Brain pericyte (primary cell): ENCODE measurements around the gene NEU1.
"Not testable (repeated sequence)": the region's sequence is repeated elsewhere in the genome, so short reads cannot be mapped to it uniquely, and the experiment has no call there.

Experiments
- DNase-seq: peaks from one replicate; pipeline ENCODE4 v3.0.0-alpha.2; 2012; ENCODE audit warnings: low read depth, low spot score

NEU1 gene

DNA sequence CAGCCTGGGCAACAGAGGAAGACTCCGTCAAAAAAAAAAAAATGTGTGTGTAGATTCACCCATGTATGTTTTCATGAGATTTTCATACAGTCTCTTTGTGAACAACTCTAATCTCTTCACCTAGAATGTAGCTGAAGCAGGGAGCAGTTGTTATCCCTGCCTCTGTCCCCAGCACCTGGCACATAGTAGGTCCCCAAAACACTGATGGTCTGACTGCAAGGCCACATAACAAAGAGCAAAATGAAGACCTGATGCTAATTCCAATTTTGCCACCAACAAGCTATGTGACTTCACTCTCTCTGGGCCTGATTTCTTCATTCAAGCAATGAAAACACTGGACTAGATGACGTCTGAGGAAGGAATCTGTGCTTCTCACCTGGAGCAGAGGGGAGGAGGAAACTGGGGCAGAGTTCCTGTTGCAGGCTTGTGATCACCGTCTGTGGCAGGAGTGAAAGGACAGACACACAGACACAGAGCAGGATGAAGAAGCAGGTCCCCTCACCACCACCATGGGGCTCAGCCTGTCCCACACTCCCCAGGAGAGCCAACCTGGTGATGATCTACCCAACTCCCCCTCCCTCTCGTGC, 11.6 kb upstream of the NEU1 start:
- DNase-seq = no peak

DNA sequence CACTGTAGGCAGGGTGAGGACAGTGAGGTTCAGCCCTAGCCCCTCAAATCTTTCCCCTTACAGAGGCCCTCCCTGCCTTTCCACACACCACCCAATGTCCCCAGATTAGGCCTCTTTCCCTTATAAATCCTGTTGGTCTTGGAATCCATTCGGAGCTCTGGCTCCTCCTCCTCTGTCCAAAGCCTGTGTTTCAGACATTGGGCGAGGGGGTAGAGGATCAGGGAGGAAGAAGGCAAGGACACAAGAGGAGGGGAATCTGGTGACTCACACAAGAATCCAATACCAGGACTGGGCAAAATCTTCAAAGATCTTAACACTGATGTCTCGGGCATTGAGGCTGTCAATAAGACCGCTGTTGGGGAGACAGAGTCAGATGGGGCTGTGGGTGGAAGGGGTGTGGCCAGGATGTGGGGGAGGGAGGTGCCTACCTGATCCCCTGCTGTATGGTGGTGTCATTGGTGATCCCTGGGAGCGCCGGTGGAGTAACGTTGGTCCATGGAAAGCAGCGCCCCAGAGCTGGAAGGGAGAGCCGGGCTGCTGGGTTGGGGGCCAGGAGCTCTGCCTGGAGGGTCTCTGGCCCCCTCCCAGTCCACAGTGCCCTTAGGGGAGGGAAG, 8.5 kb upstream of the NEU1 start:
- no peak for DNase-seq

DNA sequence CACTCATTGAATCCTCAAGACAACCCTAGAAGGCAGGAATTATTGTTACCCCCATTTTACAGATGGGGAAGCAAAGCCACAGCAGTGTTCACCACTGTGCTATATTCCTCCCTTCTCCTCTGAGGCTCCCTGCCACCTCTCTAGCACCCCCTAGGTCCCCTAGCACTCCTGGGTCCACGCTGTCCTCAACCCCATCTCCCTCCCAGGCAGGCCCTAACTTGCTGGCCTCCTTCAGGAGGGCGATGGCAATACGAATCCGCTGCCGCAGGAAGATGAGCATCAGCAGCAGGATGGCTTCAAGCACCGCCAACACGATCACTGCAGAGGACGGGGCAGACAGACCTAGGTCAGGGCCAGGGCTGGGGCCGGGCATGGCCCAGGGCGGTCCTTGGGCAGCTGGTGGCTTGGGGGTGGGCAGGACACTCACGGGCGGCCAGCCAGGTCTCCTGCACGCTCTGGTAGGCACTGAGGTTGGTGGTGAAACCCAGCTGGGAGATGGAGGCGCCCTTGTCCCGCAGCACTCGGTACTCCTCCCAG, 7.8 kb upstream of the NEU1 start:
- DNase-seq = no peak

DNA sequence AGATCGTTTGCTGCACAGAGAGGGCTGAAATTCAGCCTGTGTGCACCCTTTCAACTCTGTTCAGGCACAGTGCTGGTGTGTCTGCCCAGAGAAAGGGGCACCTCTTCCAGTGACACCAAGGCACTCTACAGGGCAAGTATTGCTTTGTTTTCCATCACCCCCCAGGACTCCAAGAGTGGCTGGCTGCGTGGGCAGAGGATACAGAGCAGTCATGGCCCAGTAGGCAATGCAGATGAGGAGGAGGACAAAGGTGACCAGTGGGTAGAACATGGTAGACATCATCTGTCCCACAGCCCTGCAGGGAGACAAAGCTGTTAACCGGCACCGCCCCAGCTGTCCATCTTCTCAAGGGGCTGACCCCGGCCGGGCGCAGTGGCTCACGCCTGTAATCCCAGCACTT, 6.7 kb upstream of the NEU1 start:
- no peak for DNase-seq

DNA sequence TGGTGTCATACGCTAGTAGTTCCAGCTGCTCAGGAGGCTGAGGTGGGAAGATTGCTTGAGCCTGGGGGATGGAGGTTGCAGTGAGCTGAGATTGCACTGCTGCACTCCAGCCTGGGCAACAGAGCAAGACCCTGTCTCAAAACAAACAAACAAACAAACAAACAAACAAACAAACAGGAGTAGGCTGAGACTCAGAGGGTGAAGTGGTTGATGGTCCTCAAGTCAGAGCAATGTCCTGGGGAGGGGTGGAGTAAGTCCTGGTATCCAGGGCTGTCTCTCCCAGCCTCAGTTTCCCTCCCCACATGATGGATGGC, 6.0 kb upstream of the NEU1 start:
- not testable (repeated sequence) for DNase-seq

DNA sequence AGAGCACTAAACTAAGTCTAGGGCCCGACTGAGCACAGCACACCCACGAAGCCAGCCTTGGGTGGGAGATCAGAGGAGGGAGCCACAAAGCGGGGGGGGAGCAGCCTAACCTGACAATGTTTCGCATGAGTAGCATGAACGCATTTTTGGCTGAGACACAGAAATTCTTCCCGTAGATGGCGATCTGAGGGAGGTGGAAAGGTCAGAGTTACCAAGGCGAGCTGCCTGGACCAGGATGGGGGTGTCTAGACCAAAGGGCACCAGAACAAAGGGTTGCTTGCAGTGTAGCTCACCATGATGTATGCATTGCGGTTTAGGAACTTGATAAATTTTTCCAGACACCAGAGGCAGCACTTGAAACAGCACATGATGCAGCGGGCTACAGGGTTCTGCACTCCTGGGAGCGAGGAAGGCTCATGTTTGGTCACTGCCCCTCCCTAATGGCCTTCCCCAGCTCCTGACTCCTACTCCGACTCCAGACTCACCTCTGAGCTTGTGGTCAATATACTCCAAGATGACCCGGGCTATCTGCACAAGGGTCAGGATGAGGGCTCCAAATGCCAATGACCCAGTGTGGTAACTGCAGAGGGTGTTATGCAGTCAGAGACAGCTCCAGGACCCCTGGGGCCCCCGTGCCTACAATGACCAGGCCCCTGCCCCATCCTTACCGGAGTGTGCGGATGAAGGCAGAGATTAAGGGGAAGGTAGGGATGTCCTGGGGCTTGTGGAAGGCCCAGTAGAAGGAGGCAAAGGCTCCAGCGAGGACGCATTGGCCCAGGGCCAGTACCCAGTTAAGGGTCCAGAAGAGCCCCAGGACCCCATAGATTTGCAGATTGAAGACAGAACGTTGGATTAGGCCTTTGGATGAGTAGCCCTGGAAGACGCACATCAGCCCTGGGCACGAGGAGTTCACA, 2.8 kb upstream of the NEU1 start:
- DNase-seq = no peak

DNA sequence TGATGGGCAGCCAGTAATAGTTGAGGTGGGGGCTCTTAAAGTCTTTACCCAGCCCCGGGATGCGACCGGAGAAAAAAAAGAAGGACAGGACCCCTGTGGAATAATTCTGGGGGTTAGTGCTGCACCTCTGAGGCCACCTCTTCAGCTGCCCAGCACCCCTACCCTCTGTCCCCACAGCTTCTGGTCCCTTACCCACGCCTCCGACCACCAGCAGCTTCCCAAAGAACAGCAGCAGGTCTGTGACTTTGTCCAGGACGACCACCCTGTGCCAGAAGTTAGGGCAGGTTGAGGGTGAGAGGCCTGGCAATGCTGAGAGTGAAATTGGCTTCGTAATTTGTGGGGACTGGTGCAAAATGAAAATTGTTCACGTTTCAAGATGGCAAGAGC, 2.2 kb upstream of the NEU1 start:
- no peak for DNase-seq

DNA sequence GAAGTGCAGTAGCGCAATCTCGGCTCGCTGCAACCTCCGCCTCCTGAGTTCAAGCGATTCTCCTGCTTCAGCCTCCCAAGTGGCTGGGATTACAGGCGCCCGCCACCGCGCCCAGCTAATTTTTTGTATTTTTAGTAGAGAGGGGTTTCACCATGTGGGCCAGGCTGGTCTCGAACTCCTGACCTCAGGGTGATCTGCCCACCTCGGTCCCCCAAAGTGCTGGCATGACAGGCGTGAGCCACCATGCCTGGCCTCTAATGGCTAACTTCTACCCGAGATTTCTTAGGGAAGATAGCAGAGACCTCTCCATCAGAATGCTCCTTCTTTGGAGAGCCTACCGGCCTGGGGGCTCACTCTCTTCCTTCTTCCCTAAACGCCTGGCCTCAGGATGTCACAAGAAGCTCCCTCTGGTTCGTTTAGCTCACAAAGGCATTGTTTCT, 1.5 kb upstream of the NEU1 start:
- DNase-seq = not testable (repeated sequence)

DNA sequence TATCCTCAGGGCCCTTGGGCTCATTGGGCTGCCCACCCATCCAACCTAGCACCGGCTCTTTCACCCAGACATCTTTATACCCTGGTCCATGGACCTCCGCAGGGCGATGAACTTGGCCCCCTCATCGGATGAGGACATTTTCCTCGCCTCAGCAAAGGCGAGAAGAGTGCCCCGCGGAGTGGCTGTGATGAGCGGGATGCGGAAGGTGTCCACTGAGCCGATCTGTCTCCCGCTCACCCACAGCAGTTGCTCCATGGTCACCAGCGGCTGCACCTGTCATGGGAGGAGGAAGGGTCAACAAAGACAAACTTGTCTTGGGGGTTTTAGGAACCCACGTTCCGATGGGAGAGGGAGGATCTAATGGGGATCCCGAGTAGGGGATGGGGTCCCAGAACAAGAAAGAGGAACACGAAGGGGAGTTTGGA, 690 bp downstream of the NEU1 start:
- no peak for DNase-seq

DNA sequence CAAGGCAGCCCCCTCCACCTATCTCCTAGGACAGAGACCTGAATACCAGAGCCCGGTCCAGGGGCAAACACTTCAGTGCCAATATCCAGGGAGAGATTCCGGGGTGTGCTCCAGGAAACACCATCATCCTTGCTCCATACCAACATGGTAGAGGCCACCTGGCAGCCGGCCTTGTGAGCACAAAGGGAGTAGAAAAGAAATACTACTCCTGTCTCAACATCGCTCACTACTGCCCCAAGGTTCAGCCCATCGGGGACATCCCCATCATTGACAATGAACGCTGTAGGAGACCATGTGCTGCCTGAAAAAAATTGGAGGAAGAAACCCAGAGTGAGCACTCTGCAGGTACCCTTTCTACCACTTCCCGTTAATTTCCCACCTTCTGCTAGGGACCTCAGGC, 1.5 kb downstream of the NEU1 start:
- DNase-seq = no peak

DNA sequence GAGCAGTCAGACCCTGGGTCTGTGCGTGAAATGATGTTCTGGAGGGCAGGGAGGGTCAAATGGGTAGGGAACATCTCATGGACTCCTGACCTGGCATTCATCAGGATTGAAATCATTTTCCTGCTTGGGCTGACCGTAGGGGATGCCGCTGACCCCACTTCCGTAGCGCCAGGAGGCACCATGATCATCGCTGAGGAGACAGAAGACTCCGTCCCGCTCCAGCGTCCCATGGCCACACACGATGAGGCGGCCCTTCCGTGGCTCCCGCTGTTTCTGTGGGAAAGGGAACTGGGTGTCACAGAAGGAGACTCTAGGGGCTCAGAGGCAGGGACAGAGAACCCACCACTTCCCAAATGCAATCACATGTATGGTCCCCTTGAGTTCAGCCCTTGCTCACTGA, 2.3 kb downstream of the NEU1 start:
- DNase-seq = no peak

DNA sequence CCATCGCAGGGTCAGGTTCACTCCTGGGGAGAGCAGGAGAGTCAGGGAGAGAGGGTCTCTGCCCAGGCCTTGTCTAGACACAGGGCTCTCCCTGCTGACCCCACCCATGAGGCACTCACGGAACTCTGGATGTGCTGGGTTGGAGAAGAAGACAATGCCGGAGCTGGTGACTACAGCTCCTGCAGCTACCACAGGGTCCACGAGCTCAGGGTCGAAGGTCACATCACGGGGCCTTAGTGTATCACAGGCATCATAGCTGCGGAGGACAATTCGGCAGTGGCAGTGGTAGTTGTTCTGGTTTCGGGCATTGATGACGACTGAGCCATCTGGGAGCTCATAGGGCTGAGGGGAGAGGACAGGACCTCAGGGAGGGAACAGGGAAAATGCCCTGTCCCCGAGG, 2.7 kb downstream of the NEU1 start:
- DNase-seq = no peak

DNA sequence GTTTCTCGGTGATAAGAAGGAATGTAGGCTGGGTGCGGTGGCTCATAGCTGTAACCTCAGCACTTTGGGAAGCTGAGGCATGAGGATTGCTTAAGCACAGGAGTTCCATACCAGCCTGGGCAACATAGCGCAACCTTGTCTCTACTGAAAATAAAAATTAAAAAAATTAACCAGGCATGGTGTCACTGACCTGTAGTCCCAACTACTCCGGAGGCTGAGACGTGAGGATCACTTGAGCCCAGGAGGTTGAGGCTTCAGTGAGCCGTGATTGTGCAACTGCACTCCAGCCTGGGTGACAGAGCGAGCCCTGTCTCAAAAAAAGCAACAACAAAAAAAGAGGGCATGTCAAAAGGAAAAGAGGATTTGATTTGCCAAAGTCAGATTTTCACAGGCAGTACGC, 3.9 kb downstream of the NEU1 start:
- no peak for DNase-seq

DNA sequence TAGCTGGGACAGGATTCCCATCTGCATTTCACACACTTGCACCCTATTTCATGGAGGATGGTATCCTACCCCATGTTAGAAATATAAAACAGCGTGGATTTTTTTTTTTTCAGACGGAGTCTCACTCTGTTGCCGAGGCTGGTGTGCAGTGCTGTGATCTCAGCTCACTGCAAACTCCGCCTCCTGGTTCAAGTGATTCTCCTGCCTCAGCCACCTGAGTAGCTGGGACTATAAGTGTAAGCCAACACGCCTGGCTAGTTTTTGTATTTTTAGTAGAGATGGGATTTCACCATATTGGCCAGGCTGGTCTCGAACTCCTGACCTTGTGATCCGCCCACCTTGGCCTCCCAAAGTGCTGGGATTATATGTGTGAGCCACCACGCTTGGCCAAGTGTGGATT, 4.8 kb downstream of the NEU1 start:
- not testable (repeated sequence) for DNase-seq

DNA sequence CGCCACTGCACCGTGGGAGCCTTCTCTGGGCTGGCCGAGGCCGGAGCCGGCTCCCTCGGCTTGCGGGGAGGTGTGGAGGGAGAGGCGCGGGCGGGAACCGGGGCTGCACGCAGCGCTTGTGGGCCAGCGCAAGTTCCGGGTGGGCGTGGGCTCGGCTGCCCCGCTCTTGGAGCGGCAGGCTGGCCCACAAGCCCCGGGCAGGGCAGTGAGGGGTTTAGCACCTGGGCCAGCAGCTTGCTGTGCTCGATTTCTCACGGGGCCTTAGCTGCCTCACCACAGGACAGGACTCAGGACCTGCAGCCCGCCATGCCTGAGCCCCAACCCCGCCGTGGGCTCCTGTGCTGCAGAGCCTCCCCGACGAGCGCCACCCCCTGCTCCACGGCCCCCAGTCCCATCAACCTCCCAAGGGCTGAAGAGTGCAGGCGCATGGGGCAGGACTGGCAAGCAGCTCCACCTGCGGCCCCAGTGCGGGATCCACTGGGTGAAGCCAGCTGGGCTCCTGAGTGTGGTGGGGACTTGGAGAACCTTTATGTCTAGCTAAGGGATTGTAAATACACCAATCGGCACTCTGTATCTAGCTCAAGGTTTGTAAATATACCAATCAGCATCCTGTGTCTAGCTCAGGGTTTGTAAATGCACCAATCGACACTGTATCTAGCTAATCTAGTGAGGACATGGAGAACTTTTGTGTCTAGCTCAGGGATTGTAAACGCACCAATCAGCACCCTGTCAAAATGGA, 10.5 kb downstream of the NEU1 start:
- not testable (repeated sequence) for DNase-seq

DNA sequence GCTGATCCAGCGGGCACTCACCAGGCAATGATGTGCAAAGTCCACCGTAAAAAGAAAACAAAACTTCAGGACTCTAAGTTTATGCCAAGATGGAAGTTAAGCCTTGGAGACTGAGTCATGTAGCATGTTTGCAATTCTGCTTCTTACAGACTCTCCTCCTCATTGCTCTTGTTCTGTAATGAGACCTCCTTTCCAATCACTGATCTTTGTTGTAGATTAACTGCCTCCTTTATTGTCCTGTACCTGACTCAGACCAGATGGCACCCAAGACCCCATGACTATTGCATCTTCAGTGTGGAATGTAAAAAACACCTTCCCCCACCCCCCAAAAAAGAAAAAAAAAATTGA, 11.2 kb downstream of the NEU1 start:
- no peak for DNase-seq

DNA sequence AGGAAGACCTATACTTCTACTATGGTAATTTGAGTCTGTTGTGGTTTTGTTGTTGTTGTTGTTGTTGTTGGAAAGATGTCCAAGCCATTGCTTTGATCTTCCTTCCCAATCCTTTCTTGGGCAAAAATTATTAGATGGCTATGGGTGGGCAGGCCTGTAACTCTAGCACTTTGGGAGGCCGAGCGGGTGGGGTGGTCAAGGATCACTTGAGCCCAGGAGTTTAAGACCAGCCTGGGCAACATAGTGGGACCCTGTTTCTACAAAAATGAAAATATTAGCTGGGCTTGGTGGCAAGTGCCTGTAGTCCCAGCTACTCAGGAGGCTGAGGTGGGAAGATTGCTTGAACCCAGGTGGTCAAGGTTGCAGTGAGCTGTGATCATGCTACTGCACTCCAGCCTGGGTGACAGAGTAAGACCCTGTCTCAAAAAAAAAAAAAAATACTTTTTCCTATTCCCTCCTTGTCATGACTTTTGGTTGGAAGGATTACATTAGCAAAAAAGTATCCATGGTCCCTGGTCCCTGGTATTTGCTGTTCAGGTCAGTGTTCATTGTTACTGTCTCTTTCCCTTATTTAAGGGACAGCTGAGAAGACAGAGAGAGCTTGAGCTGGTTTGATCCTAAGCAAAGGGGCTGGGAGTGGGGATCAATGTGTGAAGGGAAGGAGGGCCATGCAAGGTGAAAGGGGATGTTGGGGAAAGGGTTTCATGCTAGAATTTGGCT, 11.7 kb downstream of the NEU1 start:
- DNase-seq = no peak

DNA sequence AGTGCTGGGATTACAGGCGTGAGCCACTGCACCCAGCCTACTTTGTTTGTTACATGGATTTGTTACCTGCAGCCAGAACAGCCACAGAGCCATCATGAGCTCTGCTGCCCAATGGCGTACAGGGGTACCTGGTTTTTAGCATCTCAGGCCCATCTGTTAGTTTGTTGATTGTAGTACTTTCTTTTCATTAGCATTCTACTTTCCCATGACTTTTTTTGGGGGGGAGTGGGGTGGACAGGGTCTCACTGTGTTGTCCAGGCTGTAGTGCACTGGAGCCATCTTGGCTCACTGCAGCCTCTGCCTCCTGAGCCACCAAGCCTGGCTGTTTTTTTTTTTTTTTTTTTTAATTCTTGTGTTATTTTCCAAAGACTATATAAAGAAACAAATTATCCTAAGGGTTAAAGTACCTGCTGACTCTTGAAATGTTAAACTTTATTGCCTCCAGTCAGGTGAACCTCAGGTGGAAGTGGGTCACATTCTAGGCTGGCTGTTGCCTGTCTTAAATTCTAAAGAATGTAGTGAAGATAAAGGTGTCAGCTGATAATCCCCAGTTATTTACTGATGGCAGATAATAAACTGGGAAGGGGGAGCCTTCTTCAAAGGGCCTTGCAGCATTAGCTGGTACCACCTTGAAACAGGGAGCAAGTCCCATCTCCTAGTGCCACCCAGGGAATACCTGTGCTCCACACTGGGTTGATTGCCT, 15.2 kb downstream of the NEU1 start:
- no peak for DNase-seq

DNA sequence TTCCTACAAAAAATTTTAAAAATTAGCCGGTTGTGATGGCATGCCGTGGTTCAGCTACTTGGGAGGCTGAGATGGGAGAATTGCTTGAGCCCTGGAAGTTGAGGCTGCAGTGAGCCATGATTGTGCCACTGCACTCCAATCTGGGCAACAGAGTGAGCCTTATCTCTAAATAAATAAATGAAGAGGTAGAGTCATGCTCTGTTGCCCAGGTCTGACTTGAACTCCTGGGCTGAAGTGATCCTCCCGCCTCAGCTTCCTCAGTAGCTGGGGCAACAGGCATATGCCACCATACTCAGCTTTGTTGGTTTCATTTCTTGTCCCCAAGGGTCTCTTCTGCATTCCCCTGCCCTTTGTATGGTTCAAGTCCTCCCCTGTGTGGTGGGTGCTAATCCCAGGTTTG, 18.1 kb downstream of the NEU1 start:
- DNase-seq = no peak

DNA sequence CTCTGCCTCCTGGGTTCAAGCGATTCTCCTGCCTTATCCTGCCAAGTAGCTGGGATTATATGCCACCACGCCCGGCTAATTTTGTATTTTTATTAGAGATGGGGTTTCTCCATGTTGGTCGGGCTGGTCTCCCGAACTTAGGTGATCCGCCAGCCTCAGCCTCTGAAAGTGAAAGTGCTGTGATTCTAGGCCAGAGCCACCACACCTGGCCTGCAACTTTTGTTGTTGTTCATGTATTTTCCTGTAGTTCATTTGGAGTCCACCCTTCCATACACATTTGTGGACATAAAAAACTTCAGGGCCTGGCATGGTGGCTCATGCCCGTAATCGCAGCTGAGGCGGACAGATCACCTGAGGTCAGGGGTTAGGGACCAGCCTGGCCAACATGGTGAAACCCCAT, 20.6 kb downstream of the NEU1 start:
- DNase-seq = no peak

DNA sequence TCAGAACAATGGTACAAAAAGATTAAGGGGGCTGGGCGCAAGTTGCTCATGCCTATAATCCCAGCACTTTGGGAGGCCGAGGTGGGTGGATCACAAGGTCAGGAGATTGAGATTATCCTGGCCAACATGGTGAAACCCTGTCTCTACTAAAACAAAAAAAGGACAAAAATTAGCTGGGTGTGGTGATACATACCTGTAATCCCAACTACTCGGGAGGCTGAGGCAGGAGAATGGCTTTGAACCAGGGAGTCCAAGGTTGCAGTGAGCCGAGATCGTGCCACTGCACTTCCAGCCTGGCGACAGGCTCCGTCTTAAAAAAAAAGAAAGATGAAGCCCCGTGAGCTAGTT, 22.9 kb downstream of the NEU1 start:
- DNase-seq = not testable (repeated sequence)
